Thoracic aorta (tissue), 2 donors: ENCODE results near the gene NECAB2. TPM values are rescaled to one million over a fixed set of nuclear protein-coding genes. Genes with fewer than 3 reads are reported as not detected.

Source experiments
- ATAC-seq: fragments of 150-250 bp; one replicate; pipeline ENCODE4 v1.8.0; 2017; ENCODE audit warnings: low read depth; ENCODE audit not compliant: insufficient number of reproducible peaks, low FRiP score
- DNase-seq: peaks from one replicate; pipeline ENCODE4 v3.0.0-alpha.2; 2020; ENCODE audit warnings: low spot score
- H3K27ac ChIP-seq, 2 donors: fragments of 200-600 bp; sonication (generic); 1 replicate in 1 of 2; 2 replicates in 1 of 2; pipeline ENCODE4 v1.5.1; 2016; ENCODE audit warnings: mild to moderate bottlenecking in 2 of 2, moderate library complexity in 2 of 2
- H3K27me3 ChIP-seq: fragments of 200-600 bp; sonication (generic); replicated peaks from 2 replicates; pipeline ENCODE4 v1.6.0; 2016; ENCODE audit warnings: mild to moderate bottlenecking; ENCODE audit not compliant: insufficient read depth
- H3K36me3 ChIP-seq: fragments of 200-600 bp; sonication (generic); one replicate; pipeline ENCODE4 v1.5.1; 2016
- H3K4me1 ChIP-seq, 2 donors: fragments of 200-600 bp; sonication (generic); 1 replicate in 1 of 2; 2 replicates in 1 of 2; pipeline versions ENCODE4 v1.5.1 to v1.6.0; 2016; ENCODE audit warnings: low read depth in 2 of 2, mild to moderate bottlenecking in 1 of 2; ENCODE audit not compliant: control insufficient read depth in 1 of 2
- H3K4me3 ChIP-seq: fragments of 200-600 bp; sonication (generic); 2 replicates; pipeline ENCODE4 v1.5.1; 2016; ENCODE audit warnings: mild to moderate bottlenecking
- H3K9me3 ChIP-seq: fragments of 200-600 bp; sonication (generic); 2 replicates; pipeline ENCODE4 v1.5.1; 2016
- CTCF ChIP-seq: fragments of 200-600 bp; sonication (generic); IDR thresholded peaks from one replicate; pipeline ENCODE4 v1.5.1; 2019; ENCODE audit warnings: antibody characterized with exemption
- total RNA-seq, 2 donors: library from RNA; depleted of rRNA; stranded (reverse); fragments of >200 nt; gene quantifications; one replicate each; pipeline versions ENCODE4 v1.1.0 to v1.2.3, GENCODE V29; 2016

The NECAB2 gene
- total RNA-seq, 2 donors from 2014 or later, result not detected

- Histone ChIP-seq H3K4me3 (no peak overlapping the region), H3K36me3 (no peaks in the 10 kb centered on the region), H3K27ac (no peak overlapping the region), H3K27me3 (no peaks in the 10 kb centered on the region), H3K9me3 (no peaks in the 10 kb centered on the region), H3K4me1 (no peaks in the 10 kb centered on the region)
- TF ChIP-seq CTCF, result no peak
- no peak for DNase-seq
- ATAC-seq, result no peak
Observed at GRCh38 chr16:84029297-84030047, 61.4 kb downstream of the NECAB2 start.

GRCh38 chr16:84031556-84031955 lies 63.5 kb downstream of the NECAB2 start:
- Histone ChIP-seq H3K36me3 (no peaks in the 10 kb centered on the region), H3K9me3 (peaks cover 10% of the 10 kb centered on the region), H3K27me3 (no peaks in the 10 kb centered on the region), H3K27ac (no peak overlapping the region), H3K4me1 (no peaks in the 10 kb centered on the region), H3K4me3 (no peak overlapping the region)
- no peak for DNase-seq
- no peak for TF ChIP-seq CTCF
- no peak for ATAC-seq

DNA sequence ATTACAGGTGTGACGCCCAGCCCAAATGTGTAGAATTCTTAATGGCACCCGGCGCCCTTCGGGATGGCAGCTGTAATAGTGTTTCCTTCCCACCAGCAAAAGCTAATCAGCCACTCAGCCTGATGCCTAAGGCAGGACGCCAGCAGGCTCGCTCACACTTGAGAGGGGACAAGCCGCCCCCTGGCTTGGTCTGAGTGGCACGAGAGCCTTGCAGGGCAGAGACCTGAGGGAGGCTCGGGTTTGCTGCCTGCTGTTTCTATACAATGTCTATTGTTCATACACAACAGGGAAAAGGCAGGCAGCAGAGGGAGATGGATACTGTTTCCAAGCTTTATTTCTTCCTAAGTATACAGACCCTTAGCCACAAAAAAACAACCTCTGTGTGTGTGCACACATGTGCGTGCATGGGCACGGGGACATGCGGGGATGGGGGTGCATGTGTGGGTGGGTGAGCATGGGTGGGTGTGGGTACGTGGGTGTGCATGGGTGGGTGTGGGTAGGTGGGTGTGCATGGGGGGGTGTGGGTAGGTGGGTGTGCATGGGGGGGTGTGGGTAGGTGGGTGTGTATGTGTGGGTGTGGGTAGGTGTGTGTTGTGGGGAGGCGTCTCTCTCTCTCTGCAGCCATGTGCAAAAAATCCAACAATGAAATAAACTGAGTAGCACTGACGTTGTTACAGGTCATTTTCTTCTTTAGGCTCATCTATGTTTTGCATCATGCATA lies 64.6 kb downstream of the NECAB2 start:
- ATAC-seq (no peak), DNase-seq (no peak)
- no peaks in the 10 kb centered on the region for H3K4me1 ChIP-seq
- no peaks in the 10 kb centered on the region for H3K36me3 ChIP-seq
- no peak overlapping the region for H3K27ac ChIP-seq
- no peak overlapping the region for H3K4me3 ChIP-seq
- peaks cover 10% of the 10 kb centered on the region for H3K9me3 ChIP-seq
- TF ChIP-seq CTCF, result no peak
- no peaks in the 10 kb centered on the region for H3K27me3 ChIP-seq

DNA sequence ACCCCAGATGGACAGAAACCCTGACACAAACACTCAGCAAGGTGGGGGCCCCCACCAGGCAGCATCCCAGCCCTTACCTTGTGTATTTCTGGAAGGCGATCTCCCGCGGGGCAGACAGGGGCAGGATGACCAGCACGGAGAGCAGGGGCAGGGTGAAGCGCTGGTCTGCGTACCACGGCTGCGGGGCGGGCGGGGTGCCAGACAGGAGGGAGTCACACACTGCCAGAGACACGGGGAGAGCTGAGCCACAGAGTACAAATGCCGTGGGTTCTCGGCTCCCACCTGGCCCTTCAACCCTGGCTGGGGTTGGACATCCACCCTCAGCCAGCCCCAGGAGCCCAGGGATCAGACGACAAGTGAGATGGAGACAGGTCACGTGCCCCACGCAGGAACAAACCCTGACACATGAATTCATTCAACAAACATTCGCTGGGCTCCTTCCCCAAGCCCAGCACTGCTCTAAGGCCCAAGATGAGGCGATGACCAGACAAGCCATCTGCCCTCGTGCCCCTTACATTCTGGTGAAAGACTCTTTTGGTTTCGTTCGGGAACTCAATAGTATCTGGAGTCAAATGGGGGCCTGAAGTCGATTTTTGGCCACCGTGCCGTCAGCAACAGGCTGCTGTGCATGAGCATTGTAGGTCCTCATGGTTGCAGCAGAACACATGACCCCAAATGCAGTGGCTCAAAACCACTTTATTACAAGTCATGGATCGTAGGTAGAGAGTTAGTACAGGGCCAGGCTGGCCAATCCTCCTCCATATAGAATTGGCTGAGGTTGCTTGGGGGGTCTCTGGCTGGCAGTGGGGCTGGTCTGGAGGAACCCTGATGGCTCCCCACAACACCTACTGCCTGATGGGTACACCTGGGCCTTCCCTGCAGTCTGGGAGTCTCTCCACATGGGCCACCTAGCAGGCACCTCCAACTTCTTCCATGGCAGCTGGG lies 65.5 kb downstream of the NECAB2 start:
- Histone ChIP-seq H3K27me3 (no peaks in the 10 kb centered on the region), H3K36me3 (no peaks in the 10 kb centered on the region), H3K27ac (no peak overlapping the region), H3K4me3 (no peak overlapping the region), H3K9me3 (peaks cover 10% of the 10 kb centered on the region), H3K4me1 (no peaks in the 10 kb centered on the region)
- DNase-seq (no peak), ATAC-seq (no peak)
- no peak for TF ChIP-seq CTCF

DNA sequence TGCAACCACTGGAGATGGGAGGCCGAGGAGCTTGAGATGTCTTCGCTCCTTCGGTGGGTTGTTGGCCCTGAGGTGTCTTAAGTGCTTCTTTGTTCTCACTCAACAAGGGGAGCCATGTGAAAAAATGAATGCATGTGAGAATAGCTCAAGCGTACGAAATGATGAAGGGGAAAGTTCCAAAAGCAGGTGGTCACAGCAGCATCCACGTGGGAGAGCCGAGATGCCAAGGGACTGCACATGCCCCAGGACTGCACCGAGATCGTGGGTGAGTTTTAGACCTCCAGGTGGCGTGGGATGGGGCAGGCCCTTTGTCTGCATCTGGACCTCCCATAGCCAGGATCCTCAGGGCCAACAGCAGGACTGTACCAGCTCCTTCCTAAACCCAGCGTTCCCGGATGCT lies 66.5 kb downstream of the NECAB2 start:
- no peak for TF ChIP-seq CTCF
- Histone ChIP-seq H3K27me3 (no peaks in the 10 kb centered on the region), H3K27ac (no peak overlapping the region), H3K9me3 (peaks cover 10% of the 10 kb centered on the region), H3K4me3 (no peak overlapping the region), H3K36me3 (no peaks in the 10 kb centered on the region), H3K4me1 (no peaks in the 10 kb centered on the region)
- DNase-seq, result no peak
- ATAC-seq, result no peak
